Mesenchymal stem cell (in vitro differentiated cells and primary cell): ENCODE results near the gene RFTN1.

Source experiments
- DNase-seq: peaks from one replicate; pipeline ENCODE4 v3.0.0-alpha.2; 2013
- H2AFZ ChIP-seq: one replicate; pipeline ENCODE4 v1.6.1; 2013; ENCODE audit warnings: low read depth, mild to moderate bottlenecking, control low read depth, inconsistent platforms, low read length, moderate library complexity
- H2AK5ac ChIP-seq: 2 replicates; pipeline ENCODE4 v1.6.1; 2013; ENCODE audit warnings: low read length, moderate library complexity, mild to moderate bottlenecking, inconsistent platforms; ENCODE audit not compliant: severe bottlenecking
- H2BK120ac ChIP-seq: one replicate; pipeline ENCODE4 v1.6.1; 2013; ENCODE audit warnings: low read depth, mild to moderate bottlenecking, inconsistent platforms, low read length, moderate library complexity
- H2BK12ac ChIP-seq, 2 experiments: one replicate each; pipeline ENCODE4 v1.6.1; 2013; ENCODE audit warnings: inconsistent platforms in 2 of 2, low read length in 2 of 2, mild to moderate bottlenecking in 2 of 2, moderate library complexity in 2 of 2, control low read depth in 1 of 2
- H2BK15ac ChIP-seq: one replicate; pipeline ENCODE4 v1.6.1; 2013; ENCODE audit warnings: mild to moderate bottlenecking, low read depth, inconsistent platforms; ENCODE audit not compliant: poor library complexity, severe bottlenecking
- H2BK5ac ChIP-seq: 2 replicates; pipeline ENCODE4 v1.6.1; 2013; ENCODE audit warnings: low read depth, mild to moderate bottlenecking, low read length, control low read depth, inconsistent platforms; ENCODE audit not compliant: poor library complexity, severe bottlenecking
- H3K14ac ChIP-seq, 2 experiments: one replicate each; pipeline ENCODE4 v1.6.1; 2013; ENCODE audit warnings: inconsistent platforms in 2 of 2, low read length in 2 of 2, control low read depth in 1 of 2, mild to moderate bottlenecking in 1 of 2, moderate library complexity in 1 of 2
- H3K18ac ChIP-seq, 2 experiments: one replicate each; pipeline ENCODE4 v1.6.1; 2013; ENCODE audit warnings: inconsistent platforms in 2 of 2, low read length in 2 of 2, control low read depth in 1 of 2, low read depth in 1 of 2, mild to moderate bottlenecking in 1 of 2
- H3K23ac ChIP-seq, 2 experiments: one replicate each; pipeline ENCODE4 v1.6.1; 2013; ENCODE audit warnings: inconsistent platforms in 2 of 2, low read length in 2 of 2, mild to moderate bottlenecking in 2 of 2, moderate library complexity in 2 of 2, control low read depth in 1 of 2
- H3K27ac ChIP-seq: 2 replicates; pipeline ENCODE4 v1.5.1; 2013; ENCODE audit warnings: mild to moderate bottlenecking, moderate library complexity, low read length, control low read depth, inconsistent platforms; ENCODE audit not compliant: poor library complexity, severe bottlenecking
- H3K27me3 ChIP-seq, 2 experiments: 2 replicates each; pipeline versions ENCODE4 v1.6.1 to v1.7.0; 2013; ENCODE audit warnings: low read length in 2 of 2, mild to moderate bottlenecking in 2 of 2, moderate library complexity in 2 of 2, control low read depth in 1 of 2, inconsistent platforms in 1 of 2; ENCODE audit not compliant: control insufficient read depth in 1 of 2, insufficient read depth in 1 of 2
- H3K36me3 ChIP-seq, 2 experiments: 2 replicates each; pipeline versions ENCODE4 v1.6.1 to v1.7.0; 2013; ENCODE audit warnings: low read length in 2 of 2, control low read depth in 1 of 2, inconsistent platforms in 1 of 2, low read depth in 1 of 2, mild to moderate bottlenecking in 1 of 2; ENCODE audit not compliant: insufficient read depth in 2 of 2, control insufficient read depth in 1 of 2
- H3K4ac ChIP-seq, 2 experiments: one replicate each; pipeline ENCODE4 v1.6.1; 2013; ENCODE audit warnings: inconsistent platforms in 2 of 2, low read length in 2 of 2, mild to moderate bottlenecking in 2 of 2, moderate library complexity in 2 of 2, control low read depth in 1 of 2, low read depth in 1 of 2
- H3K4me1 ChIP-seq: 2 replicates; pipeline ENCODE4 v1.6.1; 2013; ENCODE audit warnings: low read depth, low read length, control low read depth; ENCODE audit not compliant: control insufficient read depth, insufficient read depth
- H3K4me2 ChIP-seq: 2 replicates; pipeline ENCODE4 v1.6.1; 2013; ENCODE audit warnings: low read length, mild to moderate bottlenecking, inconsistent platforms; ENCODE audit not compliant: poor library complexity, severe bottlenecking
- H3K4me3 ChIP-seq, 2 experiments: 2 replicates each; pipeline versions ENCODE4 v1.5.1 to v1.7.0; 2013; ENCODE audit warnings: low read length in 2 of 2, mild to moderate bottlenecking in 2 of 2, control low read depth in 1 of 2, low read depth in 1 of 2; ENCODE audit not compliant: insufficient read depth in 1 of 2
- H3K79me1 ChIP-seq: replicated peaks from 2 replicates; pipeline ENCODE4 v1.6.1; 2013; ENCODE audit warnings: mild to moderate bottlenecking, control low read depth, low read length, inconsistent platforms; ENCODE audit not compliant: poor library complexity, severe bottlenecking
- H3K9ac ChIP-seq: 2 replicates; pipeline ENCODE4 v1.7.0; 2013; ENCODE audit warnings: mild to moderate bottlenecking, low read length, moderate library complexity
- H3K9me3 ChIP-seq: 2 replicates; pipeline ENCODE4 v1.7.0; 2013; ENCODE audit warnings: mild to moderate bottlenecking, low read length; ENCODE audit not compliant: control insufficient read depth
- H4K8ac ChIP-seq: one replicate; pipeline ENCODE4 v1.6.1; 2013; ENCODE audit warnings: inconsistent platforms, mild to moderate bottlenecking, low read length, moderate library complexity
- H4K91ac ChIP-seq: one replicate; pipeline ENCODE4 v1.6.1; 2013; ENCODE audit warnings: mild to moderate bottlenecking, low read length, inconsistent platforms
- WGBS: methylation state at CpG from one replicate; pipeline ENCODE4 v1.1.7; 2013; ENCODE audit warnings: mixed read lengths; 5-methylcytosine and 5-hydroxymethylcytosine counted together

Gene RFTN1

DNA sequence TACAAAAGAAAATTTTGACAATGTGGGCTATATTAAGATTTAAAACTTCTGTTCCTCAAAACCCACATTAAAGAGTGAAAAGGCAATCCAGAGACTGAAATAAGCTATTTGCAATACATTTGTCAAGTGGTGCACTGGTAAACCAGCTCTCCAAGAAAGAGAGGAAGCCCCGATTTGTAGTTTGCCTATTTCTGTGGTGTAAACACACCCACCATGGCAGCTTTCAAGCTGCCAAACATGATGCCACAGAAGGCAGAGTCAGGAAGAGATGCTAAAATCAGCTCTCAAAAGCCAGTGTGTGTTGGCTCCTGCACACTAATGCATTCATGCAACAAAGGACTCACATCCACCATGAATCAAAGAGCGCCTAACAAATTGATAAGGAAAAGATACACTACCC is 17.5 kb downstream of the RFTN1 start:
- peak overlapping the region; percentile 32 for H4K8ac ChIP-seq
- H3K4me2 ChIP-seq: no peak overlapping the region
- no peak overlapping the region for H2BK120ac ChIP-seq
- no peak overlapping the region for H3K14ac ChIP-seq
- H2AFZ ChIP-seq: no peak overlapping the region
- H3K27me3 ChIP-seq: no peaks in the 10 kb centered on the region
- H3K79me1 ChIP-seq: peaks cover 57% of the 10 kb centered on the region
- H3K23ac ChIP-seq: no peak overlapping the region
- no peak overlapping the region for H2BK12ac ChIP-seq
- peaks cover 1% of the 10 kb centered on the region for H3K4me1 ChIP-seq
- no peak overlapping the region for H4K91ac ChIP-seq
- no peak overlapping the region for H3K27ac ChIP-seq
- no peak overlapping the region for H3K4me3 ChIP-seq
- H3K9me3 ChIP-seq: no peaks in the 10 kb centered on the region
- peak overlapping the region in 1 of 2 experiments; percentile 57 for H3K4ac ChIP-seq
- no peak overlapping the region for H2BK15ac ChIP-seq
- no peak overlapping the region for H3K9ac ChIP-seq
- peaks cover 25 to 42% of the 10 kb centered on the region in 2 experiments for H3K36me3 ChIP-seq
- no peak overlapping the region for H2AK5ac ChIP-seq
- no peak overlapping the region for H3K18ac ChIP-seq
- DNase-seq: no peak
- no peak overlapping the region for H2BK5ac ChIP-seq
- WGBS: 93% methylated on average over 2 of the region's 2 CpGs

- Histone ChIP-seq H3K14ac (no peak overlapping the region), H2AFZ (no peak overlapping the region), H3K4me1 (peaks cover 4% of the 10 kb centered on the region), H3K18ac (peak overlapping the region; percentile 40 to 59), H2BK5ac (no peak overlapping the region), H3K27me3 (no peaks in the 10 kb centered on the region), H3K9ac (no peak overlapping the region), H3K23ac (no peak overlapping the region), H2BK15ac (no peak overlapping the region), H4K91ac (no peak overlapping the region), H3K36me3 (peaks cover 20 to 42% of the 10 kb centered on the region in 2 experiments), H2BK12ac (no peak overlapping the region), H3K4me2 (no peak overlapping the region), H3K27ac (no peak overlapping the region), H3K4ac (peak overlapping the region in 1 of 2 experiments; percentile 24), H2BK120ac (no peak overlapping the region), H3K9me3 (no peaks in the 10 kb centered on the region), H3K79me1 (peaks cover 51% of the 10 kb centered on the region), H2AK5ac (peak overlapping the region; percentile 9), H3K4me3 (no peak overlapping the region), H4K8ac (no peak overlapping the region)
- DNase-seq: peak; percentile 50
- WGBS: 68% methylated on average over 8 of the region's 9 CpGs
Observed at GRCh38 chr3:16494814-16495431, 18.6 kb downstream of the RFTN1 start.

GRCh38 chr3:16494094-16494493 is 19.4 kb downstream of the RFTN1 start:
- H4K8ac ChIP-seq: no peak overlapping the region
- no peak overlapping the region for H2AFZ ChIP-seq
- no peak overlapping the region for H3K27ac ChIP-seq
- H3K27me3 ChIP-seq: no peaks in the 10 kb centered on the region
- H2BK12ac ChIP-seq: no peak overlapping the region
- H3K4me2 ChIP-seq: no peak overlapping the region
- H2BK120ac ChIP-seq: no peak overlapping the region
- H3K9me3 ChIP-seq: no peaks in the 10 kb centered on the region
- no peak overlapping the region for H2BK15ac ChIP-seq
- H3K14ac ChIP-seq: no peak overlapping the region
- H3K9ac ChIP-seq: no peak overlapping the region
- H3K4ac ChIP-seq: no peak overlapping the region
- no peak overlapping the region for H2BK5ac ChIP-seq
- H4K91ac ChIP-seq: no peak overlapping the region
- H3K23ac ChIP-seq: no peak overlapping the region
- peaks cover 7% of the 10 kb centered on the region for H3K4me1 ChIP-seq
- H3K79me1 ChIP-seq: peaks cover 45% of the 10 kb centered on the region
- H3K4me3 ChIP-seq: no peak overlapping the region
- 93% methylated on average over 2 of the region's 5 CpGs for WGBS
- H2AK5ac ChIP-seq: no peak overlapping the region
- peaks cover 18 to 42% of the 10 kb centered on the region in 2 experiments for H3K36me3 ChIP-seq
- no peak overlapping the region for H3K18ac ChIP-seq
- no peak for DNase-seq

DNA sequence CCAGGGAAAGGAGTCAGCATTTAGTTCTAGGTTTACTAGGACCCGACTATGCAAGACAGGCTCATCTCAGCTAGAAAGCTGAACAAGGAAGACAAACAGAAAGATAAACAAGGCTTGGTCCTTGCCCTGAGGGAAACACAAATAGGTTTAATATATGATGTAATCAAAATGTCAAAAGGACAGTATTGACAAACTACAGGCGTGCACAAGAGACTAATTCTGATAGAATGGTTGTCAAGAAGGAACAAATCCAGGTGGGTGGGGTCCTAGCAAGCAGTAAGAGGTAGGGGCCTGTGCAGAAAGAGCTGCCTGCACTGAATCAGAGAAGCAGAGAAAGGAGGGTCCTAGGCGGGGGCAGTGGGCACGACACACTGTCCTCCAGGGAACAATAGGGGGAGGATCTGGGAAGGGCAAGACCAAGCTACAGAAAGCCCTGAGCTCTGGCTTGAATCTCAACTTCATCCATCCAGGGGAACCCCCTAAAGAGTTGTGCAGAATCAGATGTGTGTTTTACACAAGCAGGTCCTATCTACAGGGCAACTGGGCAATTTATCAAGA is 23.4 kb downstream of the RFTN1 start:
- H3K9ac ChIP-seq: no peak overlapping the region
- H3K27ac ChIP-seq: no peak overlapping the region
- peak overlapping the region in 1 of 2 experiments; percentile 92 for H3K4ac ChIP-seq
- peak overlapping the region in 1 of 2 experiments; percentile 67 for H3K18ac ChIP-seq
- H3K14ac ChIP-seq: no peak overlapping the region
- DNase-seq: peak; percentile 28
- no peak overlapping the region for H2AK5ac ChIP-seq
- no peaks in the 10 kb centered on the region for H3K9me3 ChIP-seq
- H2BK15ac ChIP-seq: no peak overlapping the region
- H2BK12ac ChIP-seq: peak overlapping the region in 1 of 2 experiments; percentile 47
- peaks cover 32 to 61% of the 10 kb centered on the region in 2 experiments for H3K36me3 ChIP-seq
- H3K4me2 ChIP-seq: no peak overlapping the region
- no peak overlapping the region for H2BK5ac ChIP-seq
- 83% methylated on average over 4 of the region's 4 CpGs for WGBS
- H3K27me3 ChIP-seq: no peaks in the 10 kb centered on the region
- peaks cover 11% of the 10 kb centered on the region for H3K4me1 ChIP-seq
- H3K79me1 ChIP-seq: peaks cover 44% of the 10 kb centered on the region
- H4K91ac ChIP-seq: no peak overlapping the region
- H2BK120ac ChIP-seq: no peak overlapping the region
- H3K23ac ChIP-seq: no peak overlapping the region
- no peak overlapping the region for H4K8ac ChIP-seq
- H3K4me3 ChIP-seq: no peak overlapping the region
- H2AFZ ChIP-seq: no peak overlapping the region
